Retina (tissue), 1 donor: ENCODE data around the gene PISD.
"Not testable (repeated sequence)": the region's sequence is repeated elsewhere in the genome, so short reads cannot be mapped to it uniquely, and the experiment has no call there.

ENCODE experiments used
- DNase-seq: peaks from one replicate; pipeline ENCODE4 v3.0.0-alpha.2; 2016

Gene PISD

DNA sequence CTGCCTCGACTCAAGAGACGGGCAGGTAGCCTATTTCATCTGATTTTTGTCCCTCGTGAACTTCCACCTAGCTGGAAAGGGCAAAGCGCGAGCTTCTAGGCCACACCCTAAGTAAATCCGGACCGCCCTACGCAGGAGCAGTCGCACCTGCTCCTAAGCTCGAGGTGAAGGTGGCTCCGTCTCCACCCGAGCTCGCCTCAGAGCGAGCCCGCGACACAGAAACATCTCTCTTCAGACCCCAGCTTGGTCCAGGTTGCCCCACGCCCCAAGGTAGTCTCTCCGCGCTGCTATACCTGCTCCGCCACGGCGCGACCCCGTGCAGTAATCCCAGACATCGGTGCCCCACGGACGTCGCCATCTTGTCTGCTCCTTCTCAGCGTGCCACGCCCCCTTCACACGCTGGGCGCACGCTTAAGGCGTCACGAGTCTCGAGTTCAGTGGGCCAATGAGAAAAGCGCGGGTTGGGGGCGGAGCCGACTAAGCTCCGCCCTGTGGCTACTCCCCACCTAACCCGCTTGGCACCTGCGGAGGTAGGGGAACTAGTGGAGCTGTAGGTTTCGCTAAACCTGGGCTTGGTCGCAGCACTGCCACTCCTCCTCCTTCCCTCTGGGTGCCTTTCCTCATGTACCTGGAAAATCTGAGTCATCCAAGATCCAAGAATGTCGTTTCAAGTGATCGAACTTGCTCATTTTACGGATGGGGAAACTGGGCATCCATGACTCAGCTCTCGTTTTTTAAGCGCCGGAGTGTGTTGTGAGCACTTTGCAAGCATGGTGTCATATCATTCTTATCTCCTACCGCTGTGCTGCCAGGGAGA is at the start of gene PISD:
Gene PISD, minus strand, starts transcription at position 365 of the 817 bp plus-strand sequence. Its CDS starts 7 bp downstream, at position 358.
- peak; percentile 97 for DNase-seq

DNA sequence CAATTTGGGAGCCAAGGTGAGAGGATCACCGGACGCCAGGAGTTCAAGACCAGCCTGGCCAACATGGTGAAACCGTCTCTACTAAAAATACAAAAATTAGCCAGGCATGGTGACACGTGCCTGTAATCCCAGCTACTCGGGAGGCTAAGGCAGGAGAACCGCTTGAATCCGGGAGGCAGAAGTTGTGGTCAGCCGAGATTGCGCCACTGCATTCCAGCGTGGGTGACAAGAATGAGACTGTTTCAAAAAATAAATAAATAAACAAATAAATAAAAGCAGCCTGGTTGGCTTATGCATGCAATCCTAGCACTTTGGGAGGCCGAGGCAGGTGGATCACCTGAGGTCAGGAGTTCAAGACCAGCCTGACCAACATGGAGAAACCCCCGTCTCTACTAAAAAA is 49.2 kb upstream of the PISD start:
- not testable (repeated sequence) for DNase-seq

DNA sequence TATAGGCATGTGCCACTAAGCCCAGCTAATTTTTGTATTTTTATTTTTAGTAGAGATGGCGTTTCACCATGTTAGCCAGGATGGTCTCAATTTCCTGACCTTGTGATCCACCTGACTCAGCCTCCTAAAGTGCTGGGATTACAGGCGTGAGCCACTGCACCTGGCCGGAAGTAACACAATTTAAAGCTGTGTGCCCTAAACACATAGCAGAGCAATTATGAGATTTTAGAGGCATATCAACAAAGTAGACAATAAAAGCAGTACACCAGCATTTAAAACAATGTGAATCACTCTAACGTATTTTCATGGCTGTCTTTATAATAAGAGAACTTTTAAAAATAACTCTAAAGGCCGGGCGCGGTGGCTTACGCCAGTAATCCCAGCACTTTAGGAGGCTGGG is 45.5 kb upstream of the PISD start:
- DNase-seq, result no peak

DNA sequence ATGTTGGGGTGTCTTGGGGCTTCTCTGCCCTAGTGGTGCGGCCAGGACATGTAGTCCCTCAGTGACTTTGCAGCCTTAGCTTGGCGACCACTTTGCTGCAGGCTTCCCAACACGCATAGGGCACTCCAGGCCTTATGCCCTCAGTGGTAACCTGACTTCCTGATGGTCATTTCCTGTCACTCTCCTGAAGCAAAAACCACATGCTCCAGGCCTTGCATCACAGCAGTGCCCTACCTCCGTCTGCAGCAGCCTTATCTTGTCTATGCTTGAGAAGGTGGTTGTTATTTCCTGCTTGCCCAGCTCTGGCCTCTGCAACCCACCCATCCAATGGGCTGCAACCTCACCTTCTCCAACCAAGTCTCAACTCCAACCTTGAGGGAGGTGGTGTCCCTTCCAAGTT is 33.4 kb upstream of the PISD start:
- DNase-seq, result no peak

DNA sequence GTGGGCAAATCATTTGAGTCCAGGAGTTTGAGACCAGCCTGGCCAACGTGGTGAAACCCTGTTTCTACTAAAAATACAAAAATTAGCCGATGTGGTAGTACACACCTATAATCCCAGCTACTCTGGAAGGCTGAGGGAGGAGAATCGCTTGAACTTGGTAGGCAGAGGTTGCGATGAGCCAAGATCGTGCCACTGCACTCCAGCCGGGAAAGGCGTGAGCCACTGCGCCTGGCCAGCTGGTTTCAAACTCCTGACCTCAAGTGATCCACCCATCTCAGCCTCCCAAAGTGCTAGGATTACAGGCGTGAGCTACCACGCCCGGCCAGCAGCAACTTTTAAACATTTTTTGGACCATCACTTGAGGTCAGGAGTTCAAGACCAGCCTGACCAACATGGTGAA is 32.0 kb upstream of the PISD start:
- not testable (repeated sequence) for DNase-seq

DNA sequence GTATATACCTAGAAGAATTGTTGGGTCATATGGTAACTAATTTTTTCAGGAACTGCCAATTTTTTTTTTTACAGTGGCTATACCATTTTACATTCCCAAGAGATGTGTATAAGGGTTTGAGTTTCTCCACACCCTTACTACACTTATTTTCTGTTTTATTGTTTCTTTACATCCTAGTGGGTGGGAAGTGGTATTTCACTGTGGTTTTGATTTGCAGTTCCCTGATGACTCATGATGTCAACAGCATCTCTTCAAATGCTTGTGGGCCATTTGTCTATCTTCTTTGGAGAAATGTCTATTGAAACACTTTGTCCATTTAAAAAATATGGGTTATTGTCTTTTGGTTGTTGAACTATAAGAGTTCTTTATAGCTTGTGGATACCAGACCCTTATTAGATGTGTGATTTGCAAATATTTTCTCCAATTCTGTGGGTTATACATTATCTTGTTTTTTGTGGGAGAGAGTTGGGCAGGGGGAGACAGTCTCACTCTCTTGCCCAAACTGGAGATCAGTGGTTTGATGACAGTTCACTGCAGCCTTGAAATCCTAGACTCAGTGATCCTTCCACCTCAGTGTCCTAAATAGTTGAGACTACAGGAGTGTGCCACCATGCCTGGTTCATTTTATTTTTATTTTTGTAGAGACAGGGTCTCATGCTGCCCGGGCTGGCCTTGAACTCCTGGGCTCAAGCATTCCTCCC is 30.3 kb upstream of the PISD start:
- DNase-seq, result no peak

DNA sequence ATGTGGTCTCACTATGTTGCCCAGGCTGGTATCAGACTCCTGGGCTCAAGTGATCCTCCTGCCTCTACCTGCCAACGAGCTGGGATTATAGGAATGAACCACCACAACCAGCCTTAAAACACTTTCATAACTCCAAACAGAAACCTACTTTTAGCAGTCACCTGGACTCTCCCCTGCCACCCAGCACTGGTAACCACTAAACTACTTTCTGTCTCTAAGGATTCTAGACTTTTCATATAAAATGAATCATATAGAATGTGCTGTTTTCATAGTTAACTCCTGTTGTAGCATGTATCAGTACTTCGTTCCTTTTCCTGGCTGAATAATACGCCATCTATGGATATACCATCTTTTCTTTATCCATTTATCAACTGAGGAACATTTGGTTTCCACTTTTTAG is 29.4 kb upstream of the PISD start:
- no peak for DNase-seq

DNA sequence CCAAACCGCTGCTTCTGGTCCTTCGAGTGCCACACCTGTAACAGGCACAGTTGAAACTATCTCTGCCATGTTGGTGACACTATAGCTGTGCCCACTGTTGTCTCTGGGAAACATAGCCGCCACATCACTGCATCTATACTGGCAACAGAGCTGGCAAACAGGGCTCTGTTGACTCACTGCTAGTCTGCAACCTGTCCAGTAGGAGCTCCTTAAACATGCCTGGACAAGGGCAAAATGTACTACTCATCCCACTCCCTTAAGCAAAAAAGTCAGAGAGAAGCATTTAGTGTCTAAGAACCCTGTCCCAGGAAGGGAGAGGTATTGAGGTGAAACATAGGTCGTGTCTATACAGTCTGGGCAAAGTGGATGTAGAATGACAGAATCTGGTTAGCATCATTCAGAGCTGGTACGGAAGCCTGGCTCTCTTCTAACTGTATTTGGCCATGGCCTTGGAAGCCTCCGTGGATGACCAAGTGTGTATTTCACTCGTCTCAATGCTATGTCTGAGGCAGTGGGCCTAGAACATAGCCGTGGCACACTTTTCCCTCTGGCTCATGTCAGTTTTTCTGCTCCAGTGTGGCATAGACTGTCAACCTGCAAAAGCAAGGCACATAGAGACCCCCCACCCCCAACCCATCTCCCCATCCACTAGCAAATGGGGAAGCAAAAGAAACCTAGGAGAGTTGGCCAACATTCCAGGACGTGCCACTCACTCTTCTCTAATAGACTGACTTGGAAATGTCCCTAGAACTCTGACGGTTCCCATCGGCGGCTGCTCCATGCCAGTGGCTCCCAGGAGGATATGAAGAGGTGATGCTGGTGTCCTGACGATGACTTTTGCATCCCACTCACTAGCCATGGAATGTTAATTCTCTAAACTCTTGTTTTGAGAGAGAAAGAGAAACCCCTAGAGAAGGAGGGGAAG is 21.4 kb upstream of the PISD start:
- DNase-seq, result no peak

DNA sequence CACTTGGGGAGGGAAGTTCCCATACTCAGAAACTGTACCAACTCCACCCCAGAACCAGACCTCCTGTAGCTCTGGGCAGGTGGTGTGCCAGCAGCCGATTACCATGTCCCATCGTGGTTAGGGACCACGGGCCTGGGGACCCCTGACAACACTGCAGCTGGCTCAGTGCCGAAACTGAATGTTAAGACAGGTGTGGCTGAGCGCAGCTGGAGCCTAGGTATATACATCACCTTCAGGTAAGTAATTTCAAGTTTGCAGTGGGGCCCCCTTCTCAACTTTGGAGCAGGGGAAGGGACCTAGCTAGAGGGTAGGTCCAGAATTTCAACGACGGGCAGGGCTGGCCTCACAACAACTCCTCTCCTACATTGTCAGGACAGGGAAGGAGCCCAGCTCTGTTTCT is 20.7 kb upstream of the PISD start:
- DNase-seq, result no peak

DNA sequence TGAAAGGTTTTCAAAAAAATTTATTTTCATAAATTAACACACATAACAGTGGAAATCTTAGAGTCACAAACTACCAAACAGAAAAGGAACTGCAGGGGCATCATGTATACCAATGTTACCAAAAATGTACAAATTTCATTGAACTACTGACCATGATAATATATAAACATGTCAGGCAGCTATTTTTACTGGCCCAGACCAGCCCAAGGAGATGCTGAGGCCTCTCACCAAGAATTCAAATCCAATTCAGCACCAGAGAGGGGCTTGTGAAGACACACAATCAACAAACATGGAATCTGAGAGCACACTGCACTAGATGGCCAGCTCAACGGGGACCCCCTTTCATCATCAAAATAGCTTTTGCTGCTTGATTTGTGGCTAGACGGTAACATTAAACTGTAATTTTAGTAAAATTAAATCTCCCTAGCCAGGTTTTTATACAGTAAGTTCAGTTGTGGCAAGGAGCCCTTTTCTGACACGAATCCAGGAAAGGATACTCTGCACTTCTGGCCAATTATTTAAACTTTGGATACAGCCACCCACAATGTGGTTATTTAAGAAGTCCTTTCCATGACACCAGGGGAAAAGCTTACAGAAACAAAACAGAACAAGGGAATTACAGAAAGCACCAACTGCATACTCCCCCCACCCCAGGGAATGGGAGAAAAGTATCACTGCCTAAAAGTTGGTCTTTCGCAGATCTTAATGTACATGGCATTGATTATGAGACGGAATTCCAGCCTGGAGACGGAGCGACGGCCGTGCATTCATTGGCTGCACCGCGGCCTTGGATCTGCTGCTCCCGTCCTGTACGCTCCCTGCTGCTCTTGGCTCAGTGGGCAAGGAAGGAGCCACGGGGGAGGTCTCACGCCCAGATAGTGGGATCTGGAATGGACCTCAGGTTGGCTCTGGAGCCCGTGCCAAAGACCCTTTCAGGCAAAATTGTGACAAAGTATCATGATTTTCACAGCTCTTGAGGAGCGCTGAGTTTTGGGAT is 19.6 kb upstream of the PISD start:
- no peak for DNase-seq

DNA sequence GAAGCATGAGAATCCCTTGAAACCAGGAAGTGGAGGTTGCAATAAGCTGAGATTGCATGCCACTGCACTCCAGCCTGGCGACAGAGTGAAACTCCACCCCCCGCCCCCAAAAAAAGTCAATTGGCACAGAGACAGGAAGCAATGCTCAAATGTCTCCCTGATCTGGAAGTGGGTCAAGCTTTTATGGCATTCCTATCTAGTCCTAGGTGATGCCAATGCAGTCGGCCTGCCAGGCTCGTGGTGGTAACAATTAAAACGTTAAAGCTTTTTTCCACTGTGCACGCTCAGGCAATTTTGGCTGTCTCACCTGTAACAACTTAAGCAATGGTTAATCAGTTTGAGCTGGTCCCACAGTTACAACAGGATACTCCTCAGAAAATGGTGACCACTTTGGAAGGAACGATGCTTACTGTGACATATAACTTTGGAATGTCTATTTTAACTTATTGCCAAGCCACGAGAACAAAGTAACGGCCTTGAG is 18.9 kb upstream of the PISD start:
- DNase-seq, result no peak

DNA sequence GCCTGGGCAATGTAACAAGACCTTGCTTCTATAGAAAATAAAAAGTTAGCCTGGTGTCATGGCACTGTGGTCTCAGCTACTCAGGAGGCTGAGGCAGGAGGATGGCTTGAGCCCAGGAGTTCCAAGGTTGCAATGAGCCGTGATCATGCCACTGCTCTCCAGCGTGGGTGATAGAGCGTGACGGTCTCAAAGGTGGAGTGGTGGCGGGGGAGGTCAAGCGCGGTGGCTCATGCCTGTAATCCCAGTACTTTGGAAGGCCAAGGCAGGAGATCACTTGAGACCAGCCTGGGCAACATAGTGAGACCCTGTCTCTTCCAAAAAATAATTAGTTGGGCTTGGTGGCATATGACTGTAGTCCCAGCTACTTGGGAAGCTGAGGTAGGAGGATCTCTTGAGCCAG is 16.7 kb upstream of the PISD start:
- DNase-seq, result no peak

DNA sequence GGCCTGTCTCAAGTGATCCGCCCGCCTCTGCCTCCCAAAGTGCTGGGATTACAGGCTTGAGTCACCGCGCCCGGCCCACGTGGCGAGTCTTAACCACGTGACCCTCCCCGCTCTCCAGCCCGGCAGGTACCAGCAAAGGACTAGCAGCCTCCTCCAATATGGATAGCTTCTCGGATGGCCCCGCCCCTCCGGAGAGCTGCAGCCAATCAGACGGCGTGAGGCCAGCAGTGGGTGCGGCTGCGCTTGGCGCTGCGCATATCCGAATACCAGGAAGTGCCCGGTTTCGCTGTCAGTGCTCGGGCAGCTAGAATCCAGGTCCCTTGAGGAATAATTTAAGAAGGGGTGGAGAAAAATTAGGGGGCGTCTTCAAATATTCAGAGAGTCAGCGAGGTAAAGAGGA is 14.7 kb upstream of the PISD start:
- peak; percentile 81 for DNase-seq

DNA sequence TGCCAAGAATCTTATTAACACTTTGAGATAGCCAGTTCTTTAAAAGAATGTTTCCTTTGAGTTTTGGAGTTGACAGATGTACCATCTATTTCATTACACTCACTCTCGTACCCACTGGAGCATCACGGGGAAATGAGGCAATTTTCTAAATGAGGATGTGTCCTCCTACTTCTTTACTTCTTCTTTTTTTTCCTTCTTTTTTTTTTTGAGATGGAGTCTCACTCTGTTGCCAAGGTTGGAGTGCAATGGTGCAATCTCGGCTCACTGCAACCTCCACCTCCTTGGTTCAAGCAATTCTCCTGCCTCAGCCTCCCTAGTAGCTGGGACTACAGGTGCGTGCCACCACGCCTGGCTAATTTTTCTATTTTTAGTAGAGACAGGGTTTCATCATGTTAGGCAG is 12.2 kb upstream of the PISD start:
- not testable (repeated sequence) for DNase-seq

DNA sequence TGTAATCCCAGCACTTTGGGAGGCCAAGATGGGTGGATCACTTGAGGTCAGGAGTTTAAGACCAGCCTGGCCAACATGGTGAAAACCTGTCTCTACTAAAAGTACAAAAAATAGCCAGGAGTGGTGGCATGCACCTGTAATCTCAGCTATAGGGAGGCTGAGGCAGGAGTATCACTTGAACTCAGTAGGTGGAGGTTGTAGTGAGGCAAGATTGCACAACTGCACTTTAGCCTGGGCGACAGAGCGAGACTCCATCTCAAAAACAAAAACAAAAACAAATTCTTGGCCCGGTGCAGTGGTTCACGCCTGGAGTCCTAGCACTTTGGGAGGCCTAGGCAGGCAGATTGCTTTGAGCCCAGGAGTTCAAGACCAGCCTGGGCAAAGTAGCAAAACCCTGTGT is 6.8 kb upstream of the PISD start:
- DNase-seq, result not testable (repeated sequence)

DNA sequence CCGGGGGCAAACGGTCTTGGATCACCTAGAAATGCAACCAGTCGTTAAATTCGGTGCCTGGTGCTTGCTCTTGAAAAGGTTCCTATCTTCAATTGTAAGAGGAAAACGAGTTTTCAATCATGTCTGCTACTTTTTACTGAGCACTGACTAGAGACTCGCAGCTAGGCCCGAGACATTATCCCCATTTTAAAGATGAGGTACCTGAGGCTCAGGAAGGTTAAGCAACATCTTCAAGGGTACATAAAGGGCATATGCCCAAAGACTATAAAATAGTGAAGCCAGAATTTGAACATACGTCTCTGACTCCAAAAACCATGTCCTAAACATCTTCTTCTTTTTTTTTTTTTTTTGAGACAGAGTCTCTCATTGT is 638 bp upstream of the PISD start:
- no peak for DNase-seq

DNA sequence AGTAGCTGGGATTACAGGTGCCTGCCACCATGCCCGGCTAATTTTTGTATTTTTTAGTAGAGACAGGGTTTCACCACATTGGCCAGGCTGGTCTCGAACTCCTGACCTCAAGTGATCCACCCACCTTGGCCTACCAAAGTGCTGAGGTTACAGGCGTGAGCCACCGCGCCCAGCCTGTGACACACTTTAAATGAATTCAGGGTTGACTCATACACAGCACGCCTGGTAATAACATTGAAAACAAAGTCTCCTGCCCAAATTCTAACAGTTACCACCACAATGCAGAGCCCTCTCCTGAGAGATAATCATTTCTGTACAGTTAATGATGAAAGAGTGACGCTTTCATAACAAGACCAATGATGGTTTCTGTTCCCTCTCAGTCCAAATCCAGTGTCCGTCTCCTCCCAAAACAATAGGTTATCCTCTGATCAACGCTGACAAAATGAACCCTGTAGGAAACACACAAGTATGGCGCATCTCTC is 1.1 kb downstream of the PISD start:
- DNase-seq, result not testable (repeated sequence)

DNA sequence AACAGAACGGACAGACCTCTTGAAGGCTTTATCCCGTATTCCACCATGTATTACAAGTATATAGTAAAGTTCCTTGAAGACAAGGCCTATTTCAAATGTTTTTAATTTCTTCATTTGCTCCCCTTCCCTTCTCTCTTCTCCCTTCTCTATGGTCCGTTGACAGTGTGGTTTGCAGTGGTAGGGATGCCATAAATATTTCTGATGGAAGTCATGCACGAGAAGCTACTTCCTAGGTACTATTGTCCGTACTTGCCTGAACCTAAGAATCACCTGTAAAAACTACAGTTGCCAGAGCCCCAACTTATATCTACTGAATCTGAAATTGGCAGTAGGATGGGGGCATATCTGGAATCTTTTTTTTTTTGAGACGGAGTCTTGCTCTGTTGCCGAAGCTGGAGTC is 2.8 kb downstream of the PISD start:
- no peak for DNase-seq

DNA sequence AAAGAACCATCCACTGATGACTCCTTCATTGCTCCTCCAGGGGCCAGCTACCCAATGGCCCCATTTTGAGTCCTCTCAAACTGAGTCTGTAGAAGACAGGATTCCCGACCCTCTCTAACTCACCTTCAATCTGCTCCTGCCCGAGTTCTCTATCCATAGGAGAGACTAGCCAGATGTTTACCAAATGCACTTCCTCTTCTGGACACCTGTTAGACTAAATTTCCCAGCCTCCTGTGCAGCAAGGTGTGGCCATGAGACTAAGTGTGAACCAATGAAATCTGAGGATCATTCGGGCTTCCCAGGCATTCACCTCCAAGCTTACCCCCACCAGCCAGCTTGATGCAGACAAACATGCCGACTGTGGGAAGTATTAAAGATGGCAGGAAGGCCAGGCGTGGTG is 7.6 kb downstream of the PISD start:
- DNase-seq, result no peak

DNA sequence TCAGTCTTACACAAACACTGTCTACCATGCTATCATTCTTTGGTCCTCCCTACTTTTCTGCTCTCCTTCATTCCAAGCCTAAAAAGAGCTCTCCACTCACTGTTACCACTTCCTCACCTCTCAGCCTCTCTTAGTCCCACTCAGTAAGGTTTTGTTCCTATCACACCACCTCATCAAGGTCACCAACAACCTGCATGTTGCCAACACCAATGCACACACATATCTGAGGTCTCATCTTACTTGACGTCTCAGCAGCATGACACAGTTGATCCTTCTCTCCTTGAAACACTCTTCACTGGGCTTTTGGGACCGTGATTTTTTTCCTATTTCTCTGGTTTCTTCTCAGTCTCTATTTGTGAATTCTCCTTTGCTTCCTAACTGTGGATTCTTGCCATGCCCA is 8.1 kb downstream of the PISD start:
- no peak for DNase-seq

DNA sequence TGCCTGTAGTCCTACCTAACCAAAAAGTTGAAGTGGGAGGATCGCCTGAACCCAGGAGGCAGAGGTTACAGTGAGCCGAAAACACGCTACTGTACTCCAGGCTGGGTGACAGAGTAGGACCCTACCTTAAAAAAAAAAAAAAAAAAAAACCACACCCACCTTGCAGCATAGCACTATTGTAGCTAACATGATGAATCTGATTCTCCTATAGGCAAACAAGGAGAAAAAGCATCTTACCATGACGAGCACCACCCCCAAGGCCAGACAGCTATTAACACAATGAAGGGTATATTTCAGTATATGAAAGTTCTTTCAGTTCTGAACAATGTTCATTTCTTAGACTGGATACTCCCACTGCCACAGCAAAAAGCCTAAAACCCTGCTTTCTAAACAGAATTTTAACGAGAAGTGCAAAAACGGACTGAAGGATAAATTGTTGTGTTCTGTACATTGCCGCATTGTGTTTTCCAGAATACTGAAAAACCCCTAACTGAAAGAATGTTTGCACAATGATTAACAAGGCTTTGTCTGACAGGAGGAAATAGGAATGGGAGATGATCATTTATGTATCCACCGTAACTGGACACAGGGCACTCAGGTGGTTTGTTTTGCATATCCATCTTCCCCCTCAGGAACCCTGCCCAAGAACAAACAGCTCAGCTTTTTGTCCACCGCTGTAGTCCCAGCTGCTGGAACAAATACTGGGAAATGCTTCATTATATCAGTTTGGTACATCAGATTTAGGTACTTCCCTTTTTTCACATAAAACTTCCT is 8.9 kb downstream of the PISD start:
- no peak for DNase-seq
